DLD1 (cell line): ENCODE data around the gene MEA1.

Experiments used
- in situ Hi-C: cut with HindIII; loops from 2 replicates; pipeline ENCODE4 v1.10.0; 2017; ENCODE audit warnings: low sequenced_read_pairs

Gene MEA1

GRCh38 chr6:43040542-43041257 lies 27.0 kb upstream of the MEA1 start:
- in situ Hi-C loops, result no loop called here

- in situ Hi-C loops, result no loop called here
These were observed 25.0 kb upstream of the MEA1 start for GRCh38 chr6:43038727-43039126.

- in situ Hi-C loops, result no loop called here
These were observed 24.0 kb upstream of the MEA1 start for GRCh38 chr6:43037706-43038105.

- in situ Hi-C loops, result no loop called here
These were observed 23.5 kb upstream of the MEA1 start for GRCh38 chr6:43037197-43037596.

- in situ Hi-C loops, result no loop called here
These were observed 23.0 kb upstream of the MEA1 start for GRCh38 chr6:43036712-43037111.

- in situ Hi-C loops, result no loop called here
These were observed 21.9 kb upstream of the MEA1 start for GRCh38 chr6:43035495-43036194.

- in situ Hi-C loops, result no loop called here
These were observed 20.4 kb upstream of the MEA1 start for GRCh38 chr6:43034190-43034525.

- in situ Hi-C loops, result no loop called here
These were observed 19.9 kb upstream of the MEA1 start for GRCh38 chr6:43033496-43034189.

GRCh38 chr6:43032326-43032725 lies 18.6 kb upstream of the MEA1 start:
- in situ Hi-C loops, result no loop called here

- in situ Hi-C loops, result no loop called here
These were observed 15.4 kb upstream of the MEA1 start for GRCh38 chr6:43029120-43029519.

GRCh38 chr6:43026365-43026764 lies 12.6 kb upstream of the MEA1 start:
- in situ Hi-C loops, result no loop called here

GRCh38 chr6:43024436-43024835 lies 10.7 kb upstream of the MEA1 start:
- in situ Hi-C loops, result no loop called here

GRCh38 chr6:43021270-43022047 lies 7.7 kb upstream of the MEA1 start, which contains the start of gene RRP36:
Gene RRP36, plus strand, starts transcription at chr6:43021623. Its CDS starts 32 bp downstream, at chr6:43021655.
- in situ Hi-C loops, result no loop called here

GRCh38 chr6:43020847-43021246 lies 7.1 kb upstream of the MEA1 start:
- in situ Hi-C loops, result no loop called here

- in situ Hi-C loops, result no loop called here
These were observed 6.4 kb upstream of the MEA1 start for GRCh38 chr6:43020052-43020705.

- in situ Hi-C loops, result no loop called here
These were observed 5.4 kb upstream of the MEA1 start for GRCh38 chr6:43019152-43019551.

GRCh38 chr6:43016943-43017334 lies 3.2 kb upstream of the MEA1 start:
- in situ Hi-C loops, result no loop called here

- in situ Hi-C loops, result no loop called here
These were observed 2.6 kb upstream of the MEA1 start for GRCh38 chr6:43016176-43016942.

- in situ Hi-C loops, result no loop called here
These were observed 726 bp upstream of the MEA1 start for GRCh38 chr6:43014434-43014909.
